ENCODE data around the gene BRD8. TPM values are rescaled to one million over a fixed set of nuclear protein-coding genes. Genes with fewer than 3 reads are reported as not detected.

BRD8 gene
- total and polyA plus RNA-seq, 10 of the 15 experiments (the other 5 are each of a cell fraction or from before 2014, with no cell fraction given) = 28.1 to 78.5 (median 44.5) TPM

GRCh38 chr5:138178516-138179276 lies at the start of gene BRD8, which contains the start of gene KIF20A (continued):
- TF ChIP-seq EGR1 (IDR thresholded peaks at IDR 0.05; ENCODE audit: borderline replicate concordance in 1 of 2, low read depth in 2 of 2, low read length in 2 of 2) (no peak), BACH1 (IDR thresholded peaks at IDR 0.05; ENCODE audit: borderline replicate concordance) (no peak), MXI1 (IDR thresholded peaks at IDR 0.05; ENCODE audit: low read depth, low read length) (peak; percentile 100), JUNB (IDR thresholded peaks at IDR 0.05) (no peak), NKRF (conservative IDR thresholded peaks at IDR 0.05) (peak; percentile 100), SP1 (IDR thresholded peaks at IDR 0.05; ENCODE audit: low read depth, low read length) (peak; percentile 93)

DNA sequence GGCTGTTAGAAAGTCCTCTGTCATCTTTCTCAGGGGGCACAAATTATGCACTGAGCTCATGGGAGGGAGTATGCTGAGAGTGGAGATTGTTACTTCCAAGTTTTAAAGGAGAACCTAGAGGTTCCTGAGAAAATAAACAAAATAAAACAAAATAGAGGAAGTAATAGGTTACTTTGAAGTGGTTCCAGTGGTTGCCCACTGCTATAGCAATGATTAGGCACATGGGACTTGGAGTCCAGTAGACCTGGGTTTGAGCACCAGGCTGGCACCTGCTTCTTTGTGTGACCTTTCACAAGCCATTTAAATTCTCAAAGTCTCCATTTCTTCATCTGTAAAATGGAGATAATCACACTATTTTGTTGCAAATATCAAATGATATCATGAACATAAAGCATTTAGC lies 48.5 kb upstream of the BRD8 start:
- ChIA-PET RAD21 (ENCODE audit: unreplicated experiment) (no interaction called here), POLR2A (no interaction called here), CTCF (no interaction called here), SMC1A (ENCODE audit: uncharacterized antibody, unreplicated experiment) (interaction anchor here (0.6 kb wide), 1 partner anchor 15 kb away, joined by 4 read pairs; no protein-coding TSS in a partner anchor)
- no peaks in the 10 kb centered on the region for H4K20me1 ChIP-seq (ENCODE audit: control insufficient read depth, insufficient read depth)
- no peak overlapping the region for H3K27ac ChIP-seq (ENCODE audit: control insufficient read depth, insufficient read depth)
- BruUV-seq (replicated peaks) = no TSS peak
- no peak overlapping the region for H3K4me3 ChIP-seq
- no peak overlapping the region for H3K4me2 ChIP-seq (ENCODE audit: control insufficient read depth, insufficient read depth)
- no peaks in the 10 kb centered on the region for H3K36me3 ChIP-seq (ENCODE audit: control insufficient read depth in 2 of 2, insufficient read depth in 2 of 2, low read length in 1 of 2)
- H3K27me3 ChIP-seq (replicated peaks in 1 of 2; ENCODE audit: control insufficient read depth in 2 of 2, insufficient read depth in 2 of 2, low read length in 1 of 2) = no peaks in the 10 kb centered on the region; a peak in 1 of 4 replicates
- H3K9me3 ChIP-seq (replicated peaks; ENCODE audit: control insufficient read depth, insufficient read depth, low read length) = peaks cover 3% of the 10 kb centered on the region; the same call in 1 of the 3 replicates
- ATAC-seq (peak; percentile 55), FAIRE-seq (no peak), DNase-seq (ENCODE audit: low read depth, low spot score) (no peak)
- no peak overlapping the region for H2AFZ ChIP-seq (ENCODE audit: control insufficient read depth, low read depth, low read length)
- intact Hi-C loops (cut with micrococcal nuclease; ENCODE audit: unreplicated experiment) (no loop called here), in situ Hi-C loops (cut with MboI) (no loop called here)
- TF ChIP-seq MYB (IDR thresholded peaks at IDR 0.05; ENCODE audit: borderline replicate concordance, low read depth, low read length) = no peak
- no peak for TF ChIP-seq FOXK2 (IDR thresholded peaks at IDR 0.05)
- no peak for TF ChIP-seq RCOR1 (conservative IDR thresholded peaks at IDR 0.05; ENCODE audit: low read depth, low read length)
- TF ChIP-seq RUNX3 (IDR thresholded peaks at IDR 0.05; ENCODE audit: low read length) = peak; percentile 61
- no peak for TF ChIP-seq KAT2A (conservative IDR thresholded peaks at IDR 0.05; ENCODE audit: control insufficient read depth, low read depth, low read length)
- H3K9ac ChIP-seq (ENCODE audit: control insufficient read depth, insufficient read depth, low read length) = no peak overlapping the region
- no peaks in the 10 kb centered on the region for H3K4me1 ChIP-seq (ENCODE audit: control insufficient read depth, insufficient read depth, low read length)
- no peaks in the 10 kb centered on the region for H3K79me2 ChIP-seq (ENCODE audit: control insufficient read depth, insufficient read depth, low read length)
